B cell (primary cell): Measurements from ENCODE around the gene DPP10. TPM values are rescaled to one million over a fixed set of nuclear protein-coding genes. Genes with fewer than 3 reads are reported as not detected.

Source experiments
- ATAC-seq: fragments of 200-7000 bp; cut with Tn5 transposase; one replicate; pipeline ENCODE4 v1.10.0; 2021; ENCODE audit warnings: low read depth, mild to moderate bottlenecking, moderate number of reproducible peaks, moderate library complexity
- CTCF ChIA-PET: fragments of 350-600 bp; sonication (Branson Sonifier 250); formaldehyde crosslinking; loops from one replicate; lab custom pipeline; 2021; ENCODE audit warnings: antibody characterized with exemption, inconsistent platforms; lab: Charles Lee
- POLR2A ChIA-PET: fragments of 350-600 bp; sonication (Branson Sonifier 250); formaldehyde crosslinking; loops from one replicate; lab custom pipeline; 2021; ENCODE audit warnings: antibody characterized with exemption; lab: Charles Lee
- DNase-seq: peaks from one replicate; pipeline ENCODE4 v3.0.0; 2013
- H2AFZ ChIP-seq: 2 replicates; pipeline ENCODE4 v1.6.1; 2012; ENCODE audit warnings: mild to moderate bottlenecking, low read depth, low read length; ENCODE audit not compliant: insufficient read depth, poor library complexity, severe bottlenecking
- H3K27ac ChIP-seq, 2 donors: 1 replicate in 1 of 2; 2 replicates in 1 of 2; pipeline ENCODE4 v1.5.1; 2012 to 2013; ENCODE audit warnings: low read length in 2 of 2, mild to moderate bottlenecking in 2 of 2, moderate library complexity in 1 of 2
- H3K27me3 ChIP-seq, 4 experiments: fragments of 200-600 bp in 1 of 4; sonication (generic) in 1 of 4; replicated peaks in 1 of 4; 1 replicate in 2 of 4; 2 replicates in 2 of 4; pipeline versions ENCODE4 v1.6.1 to v1.7.0; 2013 to 2016; ENCODE audit warnings: low read length in 3 of 4, mild to moderate bottlenecking in 2 of 4, mixed read lengths in 1 of 4, moderate library complexity in 1 of 4; ENCODE audit not compliant: insufficient read depth in 4 of 4, control insufficient read depth in 3 of 4; ENCODE audit errors: control extremely low read depth in 1 of 4
- H3K36me3 ChIP-seq, 2 experiments: replicated peaks in 1 of 2; 1 replicate in 1 of 2; 2 replicates in 1 of 2; pipeline versions ENCODE4 v1.6.1 to v1.7.1; 2013; ENCODE audit warnings: low read length in 1 of 2; ENCODE audit not compliant: insufficient read depth in 2 of 2, control insufficient read depth in 1 of 2; ENCODE audit errors: control extremely low read depth in 1 of 2, extremely low read depth in 1 of 2
- H3K4me1 ChIP-seq, 2 donors: fragments of 200-600 bp in 1 of 2; sonication (generic) in 1 of 2; 1 replicate in 1 of 2; 2 replicates in 1 of 2; pipeline versions ENCODE4 v1.5.1 to v1.6.1; 2013 to 2017; ENCODE audit warnings: low read length in 2 of 2; ENCODE audit not compliant: control insufficient read depth in 2 of 2, insufficient read depth in 2 of 2
- H3K4me2 ChIP-seq: replicated peaks from 2 replicates; pipeline ENCODE3; 2012; ENCODE audit warnings: mild to moderate bottlenecking, low read depth, low read length; ENCODE audit not compliant: poor library complexity, severe bottlenecking
- H3K4me3 ChIP-seq, 5 experiments: fragments of 200-600 bp in 1 of 5; sonication (generic) in 1 of 5; 1 replicate in 3 of 5; 2 replicates in 2 of 5; pipeline versions ENCODE4 v1.5.1 to v1.7.0; 2011 to 2016; ENCODE audit warnings: low read length in 4 of 5, mild to moderate bottlenecking in 4 of 5, low read depth in 2 of 5, control low read depth in 1 of 5, moderate library complexity in 1 of 5; ENCODE audit not compliant: insufficient read depth in 1 of 5; ENCODE audit errors: control extremely low read depth in 1 of 5, extremely low read depth in 1 of 5
- H3K79me2 ChIP-seq: fragments of 200-600 bp; sonication (generic); one replicate; pipeline ENCODE4 v1.6.0; 2016; ENCODE audit warnings: low read length; ENCODE audit not compliant: control insufficient read depth, insufficient read depth
- H3K9ac ChIP-seq: fragments of 200-600 bp; sonication (generic); 2 replicates; pipeline ENCODE4 v1.6.1; 2017; ENCODE audit warnings: mild to moderate bottlenecking, low read length, moderate library complexity
- H3K9me3 ChIP-seq, 3 donors: one replicate each; pipeline versions ENCODE4 v1.6.1 to v1.7.1; 2013; ENCODE audit warnings: low read length in 2 of 3; ENCODE audit not compliant: control insufficient read depth in 2 of 3, insufficient read depth in 1 of 3; ENCODE audit errors: control extremely low read depth in 1 of 3
- H4K20me1 ChIP-seq: 2 replicates; pipeline ENCODE4 v1.6.0; 2012; ENCODE audit warnings: mild to moderate bottlenecking, low read length; ENCODE audit not compliant: insufficient read depth, control insufficient read depth, poor library complexity, severe bottlenecking
- H3K27ac Mint-ChIP-seq: one replicate; pipeline ENCODE4 v1.8.0; 2021; ENCODE audit warnings: mixed read lengths
- H3K27me3 Mint-ChIP-seq: one replicate; pipeline ENCODE4 v1.8.0; 2021; ENCODE audit warnings: mixed read lengths
- H3K4me1 Mint-ChIP-seq: one replicate; pipeline ENCODE4 v1.8.0; 2021; ENCODE audit warnings: mixed read lengths
- H3K4me3 Mint-ChIP-seq: one replicate; pipeline ENCODE4 v1.8.0; 2021; ENCODE audit warnings: mixed read lengths
- H3K9me3 Mint-ChIP-seq: one replicate; pipeline ENCODE4 v1.8.0; 2022; ENCODE audit warnings: mixed read lengths; ENCODE audit not compliant: insufficient read depth
- EZH2 ChIP-seq: IDR thresholded peaks from 2 replicates; pipeline ENCODE4 v1.6.1; 2012; ENCODE audit warnings: borderline replicate concordance, low read depth, mild to moderate bottlenecking, moderate library complexity, low read length; ENCODE audit not compliant: insufficient read depth, poor library complexity, severe bottlenecking
- WGBS: methylation state at CpG from one replicate; pipeline ENCODE4 v1.1.5; 2013; ENCODE audit warnings: missing lambda C conversion rate; ENCODE audit not compliant: insufficient coverage; 5-methylcytosine and 5-hydroxymethylcytosine counted together
- intact Hi-C: fragments of 100-400 bp; cut with micrococcal nuclease; formaldehyde crosslinking; loops from one replicate; pipeline ENCODE4 v1.10.0; 2022
- polyA plus RNA-seq: library from polyadenylated mRNA; depleted of rRNA; stranded (reverse); fragments of >200 nt; gene quantifications from 2 replicates; pipeline ENCODE4 v1.2.3, GENCODE V29; 2012
- total RNA-seq, 2 donors: library from RNA; stranded (reverse); fragments of 120-200 nt in 1 of 2; gene quantifications; 1 replicate in 1 of 2; 2 replicates in 1 of 2; pipeline versions ENCODE4 v1.2.3 to v1.2.4, GENCODE V29; 2013 to 2022
- TF ChIP-seq, protein P1 (sequence below): fragments of 200-600 bp; IDR thresholded peaks from one replicate; pipeline ENCODE4 v1.8.0; 2022; ENCODE audit warnings: antibody characterized with exemption, mild to moderate bottlenecking

The DPP10 gene
- total and polyA plus RNA-seq, 2 donors (not counting 1 experiment from before 2014, with no cell fraction given): not detected

DNA sequence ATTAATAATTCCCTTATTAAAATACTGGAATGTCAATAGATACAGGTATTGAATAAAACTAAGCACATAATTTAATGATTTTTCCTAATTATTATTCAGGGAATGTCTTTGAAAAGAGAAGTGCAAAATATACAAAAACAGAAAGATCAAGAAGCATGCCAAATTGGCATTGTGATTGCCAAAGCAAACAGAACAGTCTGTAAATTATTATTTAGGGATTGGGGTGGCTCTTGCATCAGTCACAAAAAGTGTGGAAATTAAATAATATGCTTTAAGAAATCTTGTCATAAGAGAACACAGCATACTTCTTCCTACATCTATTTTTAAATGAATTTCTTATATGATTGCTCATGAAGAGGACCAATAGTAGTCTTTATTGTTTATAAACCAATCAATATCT, 1211.9 kb downstream of the DPP10 start:
- H4K20me1 ChIP-seq: no peaks in the 10 kb centered on the region
- intact Hi-C loops: no loop called here
- H3K36me3 ChIP-seq: no peaks in the 10 kb centered on the region
- H3K27ac Mint-ChIP-seq: no peak overlapping the region
- no peak overlapping the region for H3K4me3 ChIP-seq
- H2AFZ ChIP-seq: no peak overlapping the region
- ChIA-PET CTCF (no interaction called here), POLR2A (no interaction called here)
- no peaks in the 10 kb centered on the region for H3K4me1 Mint-ChIP-seq
- ATAC-seq: no peak
- H3K9ac ChIP-seq: no peak overlapping the region
- no peaks in the 10 kb centered on the region for H3K79me2 ChIP-seq
- no peaks in the 10 kb centered on the region for H3K9me3 ChIP-seq
- H3K4me3 Mint-ChIP-seq: no peak overlapping the region
- no peak overlapping the region for H3K4me2 ChIP-seq
- no peak for DNase-seq
- peaks cover 2% of the 10 kb centered on the region for H3K9me3 Mint-ChIP-seq
- TF ChIP-seq, protein P1, sequence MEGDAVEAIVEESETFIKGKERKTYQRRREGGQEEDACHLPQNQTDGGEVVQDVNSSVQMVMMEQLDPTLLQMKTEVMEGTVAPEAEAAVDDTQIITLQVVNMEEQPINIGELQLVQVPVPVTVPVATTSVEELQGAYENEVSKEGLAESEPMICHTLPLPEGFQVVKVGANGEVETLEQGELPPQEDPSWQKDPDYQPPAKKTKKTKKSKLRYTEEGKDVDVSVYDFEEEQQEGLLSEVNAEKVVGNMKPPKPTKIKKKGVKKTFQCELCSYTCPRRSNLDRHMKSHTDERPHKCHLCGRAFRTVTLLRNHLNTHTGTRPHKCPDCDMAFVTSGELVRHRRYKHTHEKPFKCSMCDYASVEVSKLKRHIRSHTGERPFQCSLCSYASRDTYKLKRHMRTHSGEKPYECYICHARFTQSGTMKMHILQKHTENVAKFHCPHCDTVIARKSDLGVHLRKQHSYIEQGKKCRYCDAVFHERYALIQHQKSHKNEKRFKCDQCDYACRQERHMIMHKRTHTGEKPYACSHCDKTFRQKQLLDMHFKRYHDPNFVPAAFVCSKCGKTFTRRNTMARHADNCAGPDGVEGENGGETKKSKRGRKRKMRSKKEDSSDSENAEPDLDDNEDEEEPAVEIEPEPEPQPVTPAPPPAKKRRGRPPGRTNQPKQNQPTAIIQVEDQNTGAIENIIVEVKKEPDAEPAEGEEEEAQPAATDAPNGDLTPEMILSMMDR: no peak
- no peak for TF ChIP-seq EZH2
- no peaks in the 10 kb centered on the region for H3K27me3 Mint-ChIP-seq
- H3K27ac ChIP-seq: no peak overlapping the region
- H3K4me1 ChIP-seq: no peaks in the 10 kb centered on the region
- H3K27me3 ChIP-seq: no peaks in the 10 kb centered on the region

DNA sequence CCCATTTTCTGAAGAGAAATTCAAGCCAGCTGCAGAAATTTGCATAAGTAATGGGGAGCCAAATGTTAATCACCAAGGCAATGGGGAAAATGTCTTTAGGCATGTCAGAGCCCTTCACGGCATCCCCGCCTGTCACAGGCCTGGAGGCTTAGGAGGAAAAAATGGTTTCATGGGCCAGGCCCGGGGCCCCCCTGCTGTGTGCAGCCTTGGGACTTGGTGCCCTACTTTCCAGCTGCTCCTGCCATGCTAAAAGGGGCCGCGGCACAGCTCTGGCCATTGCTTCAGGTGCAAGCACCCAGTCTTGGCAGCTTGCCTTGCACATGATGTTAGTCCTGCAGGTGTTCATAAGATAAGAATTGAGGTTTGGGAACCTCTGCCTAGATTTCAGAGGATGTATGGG, 1235.7 kb downstream of the DPP10 start:
- H3K27ac Mint-ChIP-seq: no peak overlapping the region
- DNase-seq (no peak), ATAC-seq (no peak)
- intact Hi-C loops: no loop called here
- H3K36me3 ChIP-seq: no peaks in the 10 kb centered on the region
- H3K4me2 ChIP-seq: no peak overlapping the region
- H4K20me1 ChIP-seq: no peaks in the 10 kb centered on the region
- no peaks in the 10 kb centered on the region for H3K27me3 ChIP-seq
- no peak overlapping the region for H2AFZ ChIP-seq
- POLR2A ChIA-PET: no interaction called here
- no peak overlapping the region for H3K4me3 ChIP-seq
- H3K4me1 Mint-ChIP-seq: no peaks in the 10 kb centered on the region
- TF ChIP-seq, protein P1: no peak
- H3K27me3 Mint-ChIP-seq: no peaks in the 10 kb centered on the region
- H3K9ac ChIP-seq: no peak overlapping the region
- H3K9me3 Mint-ChIP-seq: peaks cover 15% of the 10 kb centered on the region
- H3K4me3 Mint-ChIP-seq: no peak overlapping the region
- H3K9me3 ChIP-seq: peaks cover 0 to 8% (median 4%) of the 10 kb centered on the region in 3 donors
- CTCF ChIA-PET: no interaction called here
- H3K27ac ChIP-seq: no peak overlapping the region
- H3K4me1 ChIP-seq: no peaks in the 10 kb centered on the region
- no peaks in the 10 kb centered on the region for H3K79me2 ChIP-seq
- 84% methylated on average over 5 of the region's 5 CpGs for WGBS
